IMR-90 (cell line): Measurements from ENCODE around the gene ESR1. TPM values are rescaled to one million over a fixed set of nuclear protein-coding genes. Genes with fewer than 3 reads are reported as not detected.
A peak's percentile ranks its signal among the peaks of the same experiment; 100 is the strongest.

Source experiments
- ATAC-seq: fragments of 200-7000 bp; cut with Tn5 transposase; 2 replicates; pipeline ENCODE4 v1.9.1; 2020; ENCODE audit warnings: low read depth, mild to moderate bottlenecking, moderate library complexity
- BruUV-seq: library from RNA; stranded (reverse); fragments of 400-500 nt; replicated peaks from 2 replicates; lab custom pipeline; 2021; lab: Mats Ljungman, UMichigan
- CTCF ChIA-PET: fragments of 300-600 bp; formaldehyde crosslinking; extraction: SDS; loops from one replicate; lab custom pipeline; 2021; ENCODE audit warnings: antibody characterized with exemption; lab: Yijun Ruan, JAX
- POLR2A ChIA-PET: fragments of 300-600 bp; sonication (Branson Sonifier 250); formaldehyde crosslinking; loops from one replicate; lab custom pipeline; 2022; ENCODE audit warnings: antibody characterized with exemption; ENCODE audit not compliant: unreplicated experiment; lab: Charles Lee
- DNase-seq: peaks from one replicate; pipeline ENCODE4 v3.0.0; 2013
- H2AFZ ChIP-seq: replicated peaks from 2 replicates; pipeline ENCODE3; 2013; ENCODE audit warnings: low read length, mild to moderate bottlenecking; ENCODE audit not compliant: poor library complexity
- H2AK5ac ChIP-seq: 2 replicates; pipeline ENCODE4 v1.6.1; 2013; ENCODE audit warnings: low read depth, low read length, inconsistent platforms
- H2AK9ac ChIP-seq: replicated peaks from 2 replicates; pipeline ENCODE3; 2013; ENCODE audit warnings: mild to moderate bottlenecking, low read depth, low read length, moderate library complexity; ENCODE audit not compliant: poor library complexity
- H2BK120ac ChIP-seq: 2 replicates; pipeline ENCODE4 v1.6.1; 2013; ENCODE audit warnings: low read depth, low read length, inconsistent platforms
- H2BK15ac ChIP-seq: 3 replicates; pipeline ENCODE4 v1.6.1; 2013; ENCODE audit warnings: low read depth, low read length, inconsistent platforms
- H2BK20ac ChIP-seq: 2 replicates; pipeline ENCODE4 v1.6.1; 2013; ENCODE audit warnings: low read depth, mild to moderate bottlenecking, inconsistent platforms, low read length, moderate library complexity
- H2BK5ac ChIP-seq: 2 replicates; pipeline ENCODE4 v1.6.1; 2013; ENCODE audit warnings: mild to moderate bottlenecking, low read depth, low read length, inconsistent platforms; ENCODE audit not compliant: poor library complexity, severe bottlenecking
- H3K14ac ChIP-seq: replicated peaks from 2 replicates; pipeline ENCODE4 v1.6.1; 2013; ENCODE audit warnings: low read depth, low read length, inconsistent platforms
- H3K18ac ChIP-seq: 2 replicates; pipeline ENCODE4 v1.6.1; 2013; ENCODE audit warnings: low read depth, low read length, control low read depth
- H3K23ac ChIP-seq: 2 replicates; pipeline ENCODE4 v1.6.1; 2013; ENCODE audit warnings: low read depth, low read length, inconsistent platforms
- H3K27ac ChIP-seq: 2 replicates; pipeline ENCODE4 v1.5.1; 2013; ENCODE audit warnings: mild to moderate bottlenecking, control low read depth, low read length; ENCODE audit not compliant: insufficient read depth
- H3K27me3 ChIP-seq: 2 replicates; pipeline ENCODE4 v1.6.1; 2013; ENCODE audit warnings: low read length; ENCODE audit not compliant: control insufficient read depth, insufficient read depth
- H3K36me3 ChIP-seq: 2 replicates; pipeline ENCODE4 v1.6.1; 2013; ENCODE audit warnings: low read length, mixed read lengths; ENCODE audit not compliant: control insufficient read depth, insufficient read depth
- H3K4ac ChIP-seq: 2 replicates; pipeline ENCODE4 v1.6.1; 2013; ENCODE audit warnings: low read depth, low read length, inconsistent platforms
- H3K4me1 ChIP-seq: 2 replicates; pipeline ENCODE4 v1.6.1; 2013; ENCODE audit warnings: low read length, mixed read lengths; ENCODE audit not compliant: control insufficient read depth, insufficient read depth
- H3K4me2 ChIP-seq: 2 replicates; pipeline ENCODE4 v1.6.1; 2013; ENCODE audit warnings: low read depth, mild to moderate bottlenecking, control low read depth, low read length, moderate library complexity
- H3K4me3 ChIP-seq: 2 replicates; pipeline ENCODE4 v1.5.1; 2013; ENCODE audit warnings: low read depth, mild to moderate bottlenecking, control low read depth, low read length, moderate library complexity; ENCODE audit not compliant: insufficient read depth
- H3K56ac ChIP-seq: 2 replicates; pipeline ENCODE4 v1.6.1; 2013; ENCODE audit warnings: low read length, inconsistent platforms; ENCODE audit not compliant: insufficient read depth; ENCODE audit errors: extremely low read depth
- H3K79me1 ChIP-seq, 2 experiments: 2 replicates each; pipeline ENCODE4 v1.6.1; 2013; ENCODE audit warnings: low read length in 2 of 2, inconsistent platforms in 1 of 2, low read depth in 1 of 2
- H3K9ac ChIP-seq: 2 replicates; pipeline ENCODE4 v1.6.1; 2013; ENCODE audit warnings: low read depth, low read length, control low read depth
- H3K9me1 ChIP-seq: 2 replicates; pipeline ENCODE4 v1.6.1; 2013; ENCODE audit warnings: low read length, inconsistent platforms; ENCODE audit not compliant: insufficient read depth
- H3K9me3 ChIP-seq: 2 replicates; pipeline ENCODE4 v1.6.1; 2013; ENCODE audit warnings: low read length; ENCODE audit not compliant: control insufficient read depth, insufficient read depth
- H4K20me1 ChIP-seq: 2 replicates; pipeline ENCODE4 v1.6.1; 2013; ENCODE audit warnings: low read length, inconsistent platforms; ENCODE audit not compliant: insufficient read depth
- H4K5ac ChIP-seq: 2 replicates; pipeline ENCODE4 v1.6.1; 2013; ENCODE audit warnings: mild to moderate bottlenecking, low read depth, low read length, control low read depth
- H4K8ac ChIP-seq, 2 experiments: 2 replicates each; pipeline ENCODE4 v1.6.1; 2013; ENCODE audit warnings: low read depth in 2 of 2, low read length in 2 of 2, control low read depth in 1 of 2, inconsistent platforms in 1 of 2
- H4K91ac ChIP-seq: 2 replicates; pipeline ENCODE4 v1.6.1; 2013; ENCODE audit warnings: low read depth, low read length, inconsistent platforms; ENCODE audit not compliant: insufficient read depth
- CTCF ChIP-seq: conservative IDR thresholded peaks from 2 replicates; pipeline ENCODE4 v1.5.1; 2012; ENCODE audit warnings: mild to moderate bottlenecking, low read depth, low read length, improper control_type of control experiment
- MAFK ChIP-seq: IDR thresholded peaks from 2 replicates; pipeline ENCODE4 v1.6.1; 2012; ENCODE audit warnings: low read depth, low read length, improper control_type of control experiment
- WGBS, 2 experiments: methylation state at CpG; one replicate each; pipeline versions ENCODE4 v1.1.5 to v1.1.7; 2013; ENCODE audit warnings: missing lambda C conversion rate in 2 of 2; ENCODE audit not compliant: insufficient read length in 1 of 2; ENCODE audit errors: extremely low coverage in 2 of 2; 5-methylcytosine and 5-hydroxymethylcytosine counted together
- dilution Hi-C: fragments of 300-500 bp; cut with HindIII; formaldehyde crosslinking; loops from one replicate; pipeline ENCODE4 v1.14.3; 2018; ENCODE audit warnings: low sequenced_read_pairs; ENCODE audit not compliant: unreplicated experiment
- in situ Hi-C: fragments of 300-500 bp; cut with MboI; formaldehyde crosslinking; loops from 3 replicates; pipeline ENCODE4 v1.14.3; 2019; ENCODE audit warnings: low sequenced_read_pairs, inconsistent platforms, mixed read lengths
- intact Hi-C: fragments of 100-400 bp; cut with micrococcal nuclease; formaldehyde crosslinking; loops from 2 replicates; pipeline ENCODE4 v1.10.0; 2022
- polyA plus RNA-seq, 3 experiments: library from polyadenylated mRNA; depleted of rRNA; stranded (reverse); fragments of >200 nt; gene quantifications; 2 replicates each; pipeline ENCODE4 v1.2.3, GENCODE V29; 2012; ENCODE audit warnings: low replicate concordance in 1 of 3
- total RNA-seq: library from RNA; depleted of rRNA; stranded (reverse); fragments of >200 nt; gene quantifications from 2 replicates; pipeline ENCODE4 v1.2.3, GENCODE V29; 2012

Gene ESR1
- total and polyA plus RNA-seq, 2 of the 4 experiments (the other 2 are of a cell fraction) = not detected

GRCh38 chr6:152022303-152022702 lies 214.8 kb downstream of the ESR1 start:
- no peak overlapping the region for H3K14ac ChIP-seq
- H2AFZ ChIP-seq = no peak overlapping the region
- CTCF ChIA-PET = no interaction called here
- DNase-seq (no peak), ATAC-seq (no peak)
- BruUV-seq = no TSS peak
- 0 out of 2 replicates have a peak, but pooled peaks have one; percentile 6 for TF ChIP-seq MAFK
- no peak for TF ChIP-seq CTCF
- H3K9me3 ChIP-seq = no peaks in the 10 kb centered on the region
- no peak overlapping the region for H3K4ac ChIP-seq
- H3K4me3 ChIP-seq = no peak overlapping the region
- H2BK120ac ChIP-seq = no peak overlapping the region
- no peaks in the 10 kb centered on the region for H3K27me3 ChIP-seq
- H3K4me1 ChIP-seq = no peaks in the 10 kb centered on the region
- no peaks in the 10 kb centered on the region for H3K9me1 ChIP-seq
- no peak overlapping the region for H2BK20ac ChIP-seq
- 73% methylated on average over 2 of the region's 4 CpGs; no CpG with 5 or more reads in 1 of the 2 experiments for WGBS, 2 experiments
- no peak overlapping the region for H3K56ac ChIP-seq
- H2AK9ac ChIP-seq = no peak overlapping the region
- H2AK5ac ChIP-seq = no peak overlapping the region
- H2BK5ac ChIP-seq = no peak overlapping the region
- POLR2A ChIA-PET = no interaction called here
- H4K91ac ChIP-seq = no peak overlapping the region
- H4K20me1 ChIP-seq = no peaks in the 10 kb centered on the region
- H2BK15ac ChIP-seq = no peak overlapping the region
- no peak overlapping the region for H3K18ac ChIP-seq
- no peak overlapping the region for H3K27ac ChIP-seq
- no peak overlapping the region for H3K9ac ChIP-seq
- no peak overlapping the region for H4K8ac ChIP-seq
- H3K36me3 ChIP-seq = no peaks in the 10 kb centered on the region
- intact Hi-C loops = no loop called here
- H4K5ac ChIP-seq = no peak overlapping the region
- H3K4me2 ChIP-seq = no peak overlapping the region
- dilution Hi-C loops = no loop called here
- no peak overlapping the region for H3K23ac ChIP-seq
- no peaks in the 10 kb centered on the region for H3K79me1 ChIP-seq
- in situ Hi-C loops = no loop called here
